Lung (tissue), 12 donors: ENCODE results near the gene SHLD1. TPM values are rescaled to one million over a fixed set of nuclear protein-coding genes. Genes with fewer than 3 reads are reported as not detected.
"Not testable (repeated sequence)": the region's sequence is repeated elsewhere in the genome, so short reads cannot be mapped to it uniquely, and the experiment has no call there.

ENCODE experiments used
- ATAC-seq: fragments of 200-7000 bp; cut with Tn5 transposase; one replicate; pipeline ENCODE4 v1.9.1; 2020; ENCODE audit warnings: moderate number of reproducible peaks; ENCODE audit not compliant: insufficient read depth, low FRiP score
- DNase-seq, 3 donors: peaks; one replicate each; pipeline ENCODE4 v3.0.0-alpha.2; 2013 to 2017
- H3K27ac ChIP-seq, 2 donors: one replicate each; pipeline ENCODE4 v1.5.1; 2013; ENCODE audit warnings: mild to moderate bottlenecking in 2 of 2, moderate library complexity in 2 of 2, control low read depth in 1 of 2, inconsistent platforms in 1 of 2, low read depth in 1 of 2, low read length in 1 of 2
- H3K27me3 ChIP-seq, 3 donors: one replicate each; pipeline ENCODE4 v1.5.1; 2013; ENCODE audit warnings: low read length in 2 of 3; ENCODE audit not compliant: control insufficient read depth in 3 of 3, insufficient read depth in 3 of 3
- H3K36me3 ChIP-seq, 4 donors: one replicate each; pipeline ENCODE4 v1.5.1; 2013; ENCODE audit warnings: low read length in 4 of 4, mild to moderate bottlenecking in 1 of 4, moderate library complexity in 1 of 4; ENCODE audit not compliant: control insufficient read depth in 4 of 4, insufficient read depth in 4 of 4
- H3K4me1 ChIP-seq, 5 donors: one replicate each; pipeline ENCODE4 v1.5.1; 2013; ENCODE audit warnings: low read length in 5 of 5, mild to moderate bottlenecking in 2 of 5, moderate library complexity in 1 of 5; ENCODE audit not compliant: control insufficient read depth in 5 of 5, insufficient read depth in 5 of 5
- H3K4me3 ChIP-seq: one replicate; pipeline ENCODE4 v1.5.1; 2013; ENCODE audit warnings: mild to moderate bottlenecking, control low read depth, moderate library complexity
- H3K9ac ChIP-seq, 2 donors: one replicate each; pipeline ENCODE4 v1.5.1; 2013; ENCODE audit warnings: low read length in 2 of 2, control low read depth in 1 of 2; ENCODE audit not compliant: insufficient read depth in 1 of 2
- H3K9me3 ChIP-seq, 4 donors: one replicate each; pipeline ENCODE4 v1.5.1; 2013; ENCODE audit warnings: low read length in 3 of 4, mild to moderate bottlenecking in 1 of 4, moderate library complexity in 1 of 4; ENCODE audit not compliant: control insufficient read depth in 4 of 4, insufficient read depth in 3 of 4
- CTCF ChIP-seq: IDR thresholded peaks from 2 replicates; pipeline ENCODE4 v1.5.1; 2012; ENCODE audit warnings: mild to moderate bottlenecking; ENCODE audit errors: control extremely low read depth, extremely low read depth
- WGBS, 2 donors: extraction: QIAGEN DNeasy Blood & Tissue Kit; methylation state at CpG; one replicate each; pipeline ENCODE4 v1.1.7; 2013; 5-methylcytosine and 5-hydroxymethylcytosine counted together
- polyA plus RNA-seq, 2 donors: library from polyadenylated mRNA; stranded (reverse); fragments of 200-250 nt; gene quantifications; one replicate each; pipeline ENCODE4 v1.2.1, GENCODE V29; 2013
- total RNA-seq, 2 donors: library from RNA; depleted of rRNA in 1 of 2; stranded (reverse); fragments of >200 nt in 1 of 2; gene quantifications; one replicate each; pipeline ENCODE4 v1.2.1, GENCODE V29; 2014 to 2021
- donor health status: control.
- donor health status: control.
- donor health status: Bipolar disorder and iron deficiency.
- donor health status: healthy.
- donor health status: DM: yes; HTN: yes; CAD: no.

Gene SHLD1
- total and polyA plus RNA-seq, 4 donors, result 5.0 to 6.8 (median 6.1) TPM

GRCh38 chr20:5737619-5737953 lies 12.6 kb upstream of the SHLD1 start:
- 18 to 27% methylated on average over 3 of the region's 3 CpGs for WGBS, 2 donors
- DNase-seq, result no peak
- no peak overlapping the region for H3K9ac ChIP-seq
- no peak overlapping the region for H3K27ac ChIP-seq
- H3K4me3 ChIP-seq, result no peak overlapping the region
- no peaks in the 10 kb centered on the region for H3K27me3 ChIP-seq
- H3K36me3 ChIP-seq, result no peaks in the 10 kb centered on the region
- H3K4me1 ChIP-seq, result peaks cover 0 to 22% (median 7%) of the 10 kb centered on the region in 5 donors
- ATAC-seq, result no peak
- TF ChIP-seq CTCF, result no peak
- no peaks in the 10 kb centered on the region for H3K9me3 ChIP-seq

- no peak for TF ChIP-seq CTCF
- ATAC-seq (no peak), DNase-seq (no peak)
- H3K9me3 ChIP-seq, result no peaks in the 10 kb centered on the region
- no peak overlapping the region for H3K9ac ChIP-seq
- H3K4me3 ChIP-seq, result no peak overlapping the region
- H3K4me1 ChIP-seq, result peaks cover 0 to 22% (median 7%) of the 10 kb centered on the region in 5 donors
- 75 to 88% methylated on average over 3 of the region's 3 CpGs for WGBS, 2 donors
- no peaks in the 10 kb centered on the region for H3K27me3 ChIP-seq
- no peak overlapping the region for H3K27ac ChIP-seq
- H3K36me3 ChIP-seq, result no peaks in the 10 kb centered on the region
Observed at GRCh38 chr20:5737966-5738365, 12.2 kb upstream of the SHLD1 start.

- not testable (repeated sequence) for H3K9ac ChIP-seq, H3K4me3 ChIP-seq, H3K27ac ChIP-seq, ATAC-seq, H3K9me3 ChIP-seq, DNase-seq, H3K27me3 ChIP-seq, H3K36me3 ChIP-seq
- WGBS, 2 donors, result 95 to 97% methylated on average over 5 of the region's 5 CpGs
- peaks cover 0 to 26% (median 7%) of the 10 kb centered on the region in 5 donors for H3K4me1 ChIP-seq
Observed at GRCh38 chr20:5740643-5741042, 9.6 kb upstream of the SHLD1 start.

GRCh38 chr20:5741089-5741488 lies 9.1 kb upstream of the SHLD1 start:
- Histone ChIP-seq H3K9ac (no peak overlapping the region), H3K27ac (no peak overlapping the region), H3K9me3 (no peaks in the 10 kb centered on the region), H3K27me3 (no peaks in the 10 kb centered on the region), H3K36me3 (no peaks in the 10 kb centered on the region), H3K4me3 (no peak overlapping the region), H3K4me1 (peaks cover 0 to 27% (median 6%) of the 10 kb centered on the region in 5 donors)
- 63 to 80% methylated on average over 2 of the region's 2 CpGs for WGBS, 2 donors
- no peak for TF ChIP-seq CTCF
- ATAC-seq (no peak), DNase-seq (no peak)
